Keratinocyte (primary cell): ENCODE results near the gene FUOM. TPM values are rescaled to one million over a fixed set of nuclear protein-coding genes. Genes with fewer than 3 reads are reported as not detected.

Experiments used
- DNase-seq: peaks from one replicate; pipeline ENCODE4 v3.0.0-alpha.2; 2011; ENCODE audit warnings: low read depth, missing footprints, low spot score
- FAIRE-seq: peaks from 2 replicates; lab custom pipeline; 2011; peaks lifted over from hg19 to GRCh38; lab: Jason Lieb, UNC
- H2AFZ ChIP-seq: 2 replicates; pipeline ENCODE4 v1.6.0; 2012; ENCODE audit warnings: low read length, control low read depth, inconsistent platforms; ENCODE audit not compliant: control insufficient read depth
- H3K27ac ChIP-seq: 2 replicates; pipeline ENCODE4 v1.5.1; 2011; ENCODE audit warnings: low read length; ENCODE audit not compliant: control insufficient read depth, insufficient read depth
- H3K27me3 ChIP-seq: 3 replicates; pipeline ENCODE4 v1.6.0; 2011; ENCODE audit warnings: low read length; ENCODE audit not compliant: control insufficient read depth, insufficient read depth; ENCODE audit errors: extremely low read depth
- H3K36me3 ChIP-seq, 2 experiments: 2 replicates in 1 of 2; 3 replicates in 1 of 2; pipeline ENCODE4 v1.5.1; 2011; ENCODE audit warnings: low read length in 2 of 2, mild to moderate bottlenecking in 1 of 2; ENCODE audit not compliant: control insufficient read depth in 2 of 2, insufficient read depth in 2 of 2; ENCODE audit errors: extremely low read depth in 1 of 2
- H3K4me1 ChIP-seq: 3 replicates; pipeline ENCODE4 v1.5.1; 2011; ENCODE audit warnings: low read length; ENCODE audit not compliant: control insufficient read depth, insufficient read depth; ENCODE audit errors: extremely low read depth
- H3K4me2 ChIP-seq: 3 replicates; pipeline ENCODE4 v1.6.0; 2011; ENCODE audit warnings: low read depth, low read length; ENCODE audit not compliant: control insufficient read depth, insufficient read depth; ENCODE audit errors: extremely low read depth
- H3K4me3 ChIP-seq, 3 experiments: fragments of 200-600 bp in 1 of 3; sonication (generic) in 1 of 3; 2 replicates in 2 of 3; 3 replicates in 1 of 3; pipeline ENCODE4 v1.5.1; 2011 to 2016; ENCODE audit warnings: low read length in 3 of 3, mild to moderate bottlenecking in 3 of 3, control low read depth in 2 of 3, inconsistent platforms in 1 of 3, low read depth in 1 of 3, mixed read lengths in 1 of 3, mixed run types in 1 of 3, moderate library complexity in 1 of 3; ENCODE audit not compliant: control insufficient read depth in 2 of 3, insufficient read depth in 2 of 3; ENCODE audit errors: extremely low read depth in 1 of 3
- H3K79me2 ChIP-seq: 2 replicates; pipeline ENCODE4 v1.6.0; 2012; ENCODE audit warnings: low read length; ENCODE audit not compliant: control insufficient read depth, insufficient read depth
- H3K9ac ChIP-seq: 3 replicates; pipeline ENCODE4 v1.6.0; 2011; ENCODE audit warnings: low read length; ENCODE audit not compliant: control insufficient read depth, insufficient read depth; ENCODE audit errors: extremely low read depth
- H3K9me1 ChIP-seq: 3 replicates; pipeline ENCODE4 v1.6.0; 2011; ENCODE audit warnings: low read length; ENCODE audit not compliant: control insufficient read depth, insufficient read depth; ENCODE audit errors: extremely low read depth
- H3K9me3 ChIP-seq: 2 replicates; pipeline ENCODE4 v1.5.1; 2012; ENCODE audit warnings: low read depth, low read length; ENCODE audit not compliant: control insufficient read depth
- H4K20me1 ChIP-seq: 3 replicates; pipeline ENCODE4 v1.6.0; 2011; ENCODE audit warnings: low read length; ENCODE audit not compliant: control insufficient read depth, insufficient read depth; ENCODE audit errors: extremely low read depth
- CTCF ChIP-seq, 3 experiments: IDR thresholded peaks in 1 of 3; conservative IDR thresholded peaks in 1 of 3; optimal IDR thresholded peaks in 1 of 3; 2 replicates in 2 of 3; 3 replicates in 1 of 3; pipeline versions ENCODE3 to v1.5.1; 2011; ENCODE audit warnings: low read length in 3 of 3, mild to moderate bottlenecking in 3 of 3, moderate library complexity in 2 of 3, control low read depth in 1 of 3, inconsistent platforms in 1 of 3; ENCODE audit not compliant: insufficient read depth in 2 of 3; ENCODE audit errors: extremely low read depth in 1 of 3
- EZH2 ChIP-seq: IDR thresholded peaks from one replicate; pipeline ENCODE4 v1.6.1; 2012; ENCODE audit warnings: inconsistent platforms, mild to moderate bottlenecking, low read length, moderate library complexity
- dilution Hi-C: fragments of 300-500 bp; cut with MboI; formaldehyde crosslinking; loops from one replicate; pipeline ENCODE4 v1.7.0; 2020; ENCODE audit warnings: low sequenced_read_pairs; ENCODE audit not compliant: extremely low pct_ligation_motif_present
- polyA plus RNA-seq, 5 experiments: library from polyadenylated mRNA; depleted of rRNA in 3 of 5; stranded (reverse) in 3 of 5; stranded (forward) in 1 of 5; unstranded in 1 of 5; fragments of >200 nt; gene quantifications; 1 replicate in 1 of 5; 2 replicates in 3 of 5; 3 replicates in 1 of 5; pipeline versions ENCODE4 v1.2.1 to v1.2.3, GENCODE V29; 2011 to 2012; ENCODE audit warnings: missing spikeins in 2 of 5, low read depth in 1 of 5, low replicate concordance in 1 of 5

The FUOM gene
- polyA plus RNA-seq, 1 donor (not counting 4 experiments of a cell fraction or from before 2014, with no cell fraction given): 11.3 TPM

DNA sequence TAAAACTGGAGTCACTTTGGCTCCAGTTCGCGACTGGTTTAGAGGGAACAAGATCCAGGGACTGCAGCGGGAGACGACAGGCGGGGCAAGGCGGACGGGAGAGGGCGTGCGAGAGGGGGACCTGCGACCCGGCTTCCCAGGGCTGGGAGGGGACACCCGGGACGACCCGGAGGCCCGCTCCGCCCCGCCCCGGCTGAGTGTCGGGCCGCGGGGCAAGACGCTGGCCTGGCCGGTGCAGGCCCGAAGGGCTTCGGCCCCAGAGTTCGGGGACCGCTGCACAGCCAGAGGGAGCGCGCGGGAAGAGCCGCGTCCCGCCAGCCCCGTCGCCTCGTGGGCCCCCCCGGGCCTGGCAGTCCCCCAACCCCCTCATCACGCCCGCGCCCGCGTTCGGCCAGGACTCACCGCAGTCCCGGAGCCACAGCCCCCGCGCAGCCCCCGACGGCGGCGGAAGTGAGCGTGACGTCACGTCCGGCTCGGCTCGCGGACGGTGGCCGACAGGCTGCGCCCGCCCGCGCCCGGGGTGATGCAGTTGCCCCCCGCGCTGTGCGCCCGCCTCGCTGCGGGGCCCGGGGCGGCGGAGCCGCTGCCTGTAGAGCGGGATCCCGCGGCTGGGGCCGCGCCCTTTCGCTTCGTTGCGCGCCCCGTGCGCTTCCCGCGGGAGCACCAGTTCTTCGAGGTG lies 49.3 kb downstream of the FUOM start, which contains the start of the genes TUBGCP2 and ZNF511:
Gene TUBGCP2, minus strand, starts transcription at position 452 of the 679 bp plus-strand sequence. CDS start 5,931 bp downstream, outside the sequence.
Gene ZNF511, plus strand, starts transcription at position 494 of the 679 bp plus-strand sequence. Its CDS starts 30 bp downstream, at position 524.
- FAIRE-seq (no peak), DNase-seq (peak; percentile 17)
- H3K9me3 ChIP-seq: no peaks in the 10 kb centered on the region
- H3K4me1 ChIP-seq: peaks cover 9% of the 10 kb centered on the region
- H3K27ac ChIP-seq: peak within 1 kb of the TSS; percentile 98
- peak within 1 kb of the TSS; percentile 92 to 98 (median 97) for H3K4me3 ChIP-seq
- peaks cover 2% of the 10 kb centered on the region for H3K9me1 ChIP-seq
- no peaks in the 10 kb centered on the region for H3K27me3 ChIP-seq
- peak within 1 kb of the TSS; percentile 86 for H3K4me2 ChIP-seq
- H3K36me3 ChIP-seq: peaks cover 15 to 17% of the 10 kb centered on the region in 2 experiments
- peak within 1 kb of the TSS; percentile 99 for H3K9ac ChIP-seq
- H2AFZ ChIP-seq: peak within 1 kb of the TSS; percentile 80
- dilution Hi-C loops: no loop called here
- H3K79me2 ChIP-seq: peaks cover 47% of the 10 kb centered on the region
- peaks cover 3% of the 10 kb centered on the region for H4K20me1 ChIP-seq
- TF ChIP-seq EZH2 (no peak), CTCF (optimal IDR thresholded peaks at IDR 0.05 in 1 of 3, IDR thresholded peaks at IDR 0.05 in 1 of 3, conservative IDR thresholded peaks at IDR 0.05 in 1 of 3; ENCODE audit: extremely low read depth in 1 of 3, insufficient read depth in 2 of 3, low read length in 3 of 3) (peak in 2 of 3 experiments; percentile 21 to 32)

DNA sequence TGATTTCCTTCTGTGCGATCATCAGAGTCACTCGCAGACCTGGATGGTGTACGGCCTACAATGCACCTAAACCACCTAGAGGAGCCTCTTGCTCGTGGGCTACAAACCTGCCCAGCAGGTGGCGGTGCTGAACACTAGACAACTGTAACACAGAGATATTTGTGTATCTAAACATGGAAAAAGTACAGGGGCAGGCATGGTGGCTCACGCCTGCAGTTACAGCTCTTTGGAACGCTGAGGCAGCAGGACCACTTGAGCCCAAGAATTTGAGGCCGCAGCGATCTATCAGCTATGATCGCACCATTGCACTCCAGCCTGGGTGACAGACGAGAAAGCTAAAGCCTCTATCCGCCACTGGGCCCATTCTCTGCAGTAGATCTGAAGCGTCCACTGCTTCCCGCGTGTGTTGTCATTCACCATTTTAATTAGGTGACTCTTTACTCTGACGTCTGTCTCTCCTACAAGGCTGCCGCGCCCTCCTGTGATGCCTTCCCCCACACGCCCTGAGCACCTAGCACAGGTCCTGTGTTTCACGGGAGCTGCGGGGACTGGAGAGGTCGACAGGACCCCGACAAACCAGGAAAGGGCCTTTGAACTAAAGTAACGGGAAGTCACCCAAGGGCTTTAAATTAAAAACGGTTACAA lies 49.9 kb downstream of the FUOM start:
- TF ChIP-seq EZH2 (no peak), CTCF (optimal IDR thresholded peaks at IDR 0.05 in 1 of 3, IDR thresholded peaks at IDR 0.05 in 1 of 3, conservative IDR thresholded peaks at IDR 0.05 in 1 of 3; ENCODE audit: extremely low read depth in 1 of 3, insufficient read depth in 2 of 3, low read length in 3 of 3) (peak; percentile 80 to 96 (median 90))
- Histone ChIP-seq H3K9ac (peak overlapping the region; percentile 99), H3K4me3 (peak overlapping the region; percentile 92 to 98 (median 97)), H3K4me2 (peak overlapping the region; percentile 86), H3K4me1 (peaks cover 9% of the 10 kb centered on the region), H3K9me1 (peaks cover 2% of the 10 kb centered on the region), H3K9me3 (no peaks in the 10 kb centered on the region), H3K79me2 (peaks cover 53% of the 10 kb centered on the region), H3K27ac (peak overlapping the region; percentile 98), H3K36me3 (peaks cover 15 to 17% of the 10 kb centered on the region in 2 experiments), H2AFZ (peak overlapping the region; percentile 38), H4K20me1 (peaks cover 3% of the 10 kb centered on the region), H3K27me3 (no peaks in the 10 kb centered on the region)
- dilution Hi-C loops: no loop called here
- peak; percentile 83 for FAIRE-seq
- peak; percentile 66 for DNase-seq
